Endodermal cell (in vitro differentiated cells): ENCODE results near the gene KLHDC9. TPM values are rescaled to one million over a fixed set of nuclear protein-coding genes. Genes with fewer than 3 reads are reported as not detected.
A peak's percentile ranks its signal among the peaks of the same experiment; 100 is the strongest.

Source experiments
- DNase-seq: peaks from one replicate; pipeline ENCODE4 v3.0.0-alpha.2; 2017
- H3K27ac ChIP-seq: 2 replicates; pipeline ENCODE4 v1.5.1; 2013; ENCODE audit warnings: mild to moderate bottlenecking, low read depth, low read length, moderate library complexity
- H3K27me3 ChIP-seq: 2 replicates; pipeline ENCODE4 v1.6.1; 2013; ENCODE audit warnings: mild to moderate bottlenecking, low read length, moderate library complexity; ENCODE audit not compliant: insufficient read depth, control insufficient read depth, poor library complexity, severe bottlenecking
- H3K36me3 ChIP-seq: 2 replicates; pipeline ENCODE4 v1.7.0; 2013; ENCODE audit warnings: mild to moderate bottlenecking, low read length, moderate library complexity; ENCODE audit not compliant: control insufficient read depth, insufficient read depth
- H3K4me1 ChIP-seq: one replicate; pipeline ENCODE4 v1.7.0; 2013; ENCODE audit warnings: low read length; ENCODE audit not compliant: control insufficient read depth, insufficient read depth
- H3K4me3 ChIP-seq: 2 replicates; pipeline ENCODE4 v1.5.1; 2013; ENCODE audit warnings: mild to moderate bottlenecking, low read length, moderate library complexity
- H3K9ac ChIP-seq: 2 replicates; pipeline ENCODE4 v1.6.1; 2013; ENCODE audit warnings: mild to moderate bottlenecking, low read length, moderate library complexity; ENCODE audit not compliant: poor library complexity, severe bottlenecking; ENCODE audit errors: extremely low read depth
- H3K9me3 ChIP-seq: 2 replicates; pipeline ENCODE4 v1.6.1; 2013; ENCODE audit warnings: mild to moderate bottlenecking, low read length, moderate library complexity; ENCODE audit not compliant: control insufficient read depth
- H3K27ac Mint-ChIP-seq: 2 replicates; pipeline ENCODE4 v1.8.0; 2020; ENCODE audit warnings: mixed read lengths
- H3K27me3 Mint-ChIP-seq: 2 replicates; pipeline ENCODE4 v1.8.0; 2021; ENCODE audit warnings: mild to moderate bottlenecking, mixed read lengths; ENCODE audit not compliant: insufficient read depth
- H3K36me3 Mint-ChIP-seq: 2 replicates; pipeline ENCODE4 v1.8.0; 2020; ENCODE audit warnings: low read depth, mixed read lengths
- H3K4me1 Mint-ChIP-seq: 2 replicates; pipeline ENCODE4 v1.8.0; 2020; ENCODE audit warnings: mixed read lengths
- H3K4me3 Mint-ChIP-seq: 2 replicates; pipeline ENCODE4 v1.8.0; 2020; ENCODE audit warnings: mild to moderate bottlenecking, moderate library complexity, mixed read lengths
- H3K9me3 Mint-ChIP-seq: 2 replicates; pipeline ENCODE4 v1.8.0; 2020; ENCODE audit warnings: mild to moderate bottlenecking, mixed read lengths
- WGBS, 2 experiments: methylation state at CpG; one replicate each; pipeline versions ENCODE4 v1.1.5 to v1.1.7; 2013; ENCODE audit warnings: missing lambda C conversion rate in 2 of 2, mixed read lengths in 1 of 2; ENCODE audit not compliant: insufficient coverage in 1 of 2, insufficient read length in 1 of 2; 5-methylcytosine and 5-hydroxymethylcytosine counted together
- total RNA-seq, 2 donors: library from RNA; stranded (reverse); fragmentation: NEBNext Ultra II Directional in 1 of 2; extraction: Animal tissue kit (Norgen Biotek cat#: 25700) in 1 of 2; gene quantifications; 2 replicates in 1 of 2; 3 replicates in 1 of 2; pipeline ENCODE4 v1.2.1, GENCODE V29; 2021
- TF ChIP-seq, protein P1 (sequence below): fragments of 200-600 bp; sonication (generic); conservative IDR thresholded peaks from 2 replicates; pipeline ENCODE4 v1.5.0; 2021; ENCODE audit warnings: antibody characterized with exemption, mild to moderate bottlenecking

The KLHDC9 gene
- total RNA-seq, 2 donors from 2014 or later: 14.6 to 25.4 TPM

GRCh38 chr1:161082996-161083747 lies 15.0 kb upstream of the KLHDC9 start:
- H3K27me3 Mint-ChIP-seq: peaks cover 6% of the 10 kb centered on the region
- H3K36me3 Mint-ChIP-seq: no peaks in the 10 kb centered on the region
- Histone ChIP-seq H3K27ac (no peak overlapping the region), H3K4me1 (peaks cover 6% of the 10 kb centered on the region), H3K27me3 (no peaks in the 10 kb centered on the region), H3K4me3 (no peak overlapping the region), H3K36me3 (no peaks in the 10 kb centered on the region), H3K9ac (no peak overlapping the region), H3K9me3 (no peaks in the 10 kb centered on the region)
- no peak overlapping the region for H3K4me3 Mint-ChIP-seq
- DNase-seq: peak; percentile 75
- no peaks in the 10 kb centered on the region for H3K9me3 Mint-ChIP-seq
- H3K4me1 Mint-ChIP-seq: peaks cover 30% of the 10 kb centered on the region
- peak overlapping the region; percentile 58 for H3K27ac Mint-ChIP-seq
- TF ChIP-seq, protein P1, sequence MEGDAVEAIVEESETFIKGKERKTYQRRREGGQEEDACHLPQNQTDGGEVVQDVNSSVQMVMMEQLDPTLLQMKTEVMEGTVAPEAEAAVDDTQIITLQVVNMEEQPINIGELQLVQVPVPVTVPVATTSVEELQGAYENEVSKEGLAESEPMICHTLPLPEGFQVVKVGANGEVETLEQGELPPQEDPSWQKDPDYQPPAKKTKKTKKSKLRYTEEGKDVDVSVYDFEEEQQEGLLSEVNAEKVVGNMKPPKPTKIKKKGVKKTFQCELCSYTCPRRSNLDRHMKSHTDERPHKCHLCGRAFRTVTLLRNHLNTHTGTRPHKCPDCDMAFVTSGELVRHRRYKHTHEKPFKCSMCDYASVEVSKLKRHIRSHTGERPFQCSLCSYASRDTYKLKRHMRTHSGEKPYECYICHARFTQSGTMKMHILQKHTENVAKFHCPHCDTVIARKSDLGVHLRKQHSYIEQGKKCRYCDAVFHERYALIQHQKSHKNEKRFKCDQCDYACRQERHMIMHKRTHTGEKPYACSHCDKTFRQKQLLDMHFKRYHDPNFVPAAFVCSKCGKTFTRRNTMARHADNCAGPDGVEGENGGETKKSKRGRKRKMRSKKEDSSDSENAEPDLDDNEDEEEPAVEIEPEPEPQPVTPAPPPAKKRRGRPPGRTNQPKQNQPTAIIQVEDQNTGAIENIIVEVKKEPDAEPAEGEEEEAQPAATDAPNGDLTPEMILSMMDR: peak; percentile 16
- WGBS, 2 experiments: 75 to 87% methylated on average over 6 to 8 of the region's 8 CpGs

- TF ChIP-seq, protein P1: no peak
- H3K9me3 ChIP-seq: no peaks in the 10 kb centered on the region
- Mint-ChIP-seq H3K4me1 (peaks cover 30% of the 10 kb centered on the region), H3K36me3 (no peaks in the 10 kb centered on the region), H3K27ac (peak overlapping the region; percentile 58), H3K9me3 (no peaks in the 10 kb centered on the region), H3K4me3 (no peak overlapping the region), H3K27me3 (peaks cover 4% of the 10 kb centered on the region)
- no peak for DNase-seq
- H3K4me3 ChIP-seq: no peak overlapping the region
- H3K36me3 ChIP-seq: no peaks in the 10 kb centered on the region
- H3K27me3 ChIP-seq: no peaks in the 10 kb centered on the region
- H3K9ac ChIP-seq: no peak overlapping the region
- no peak overlapping the region for H3K27ac ChIP-seq
- 91 to 92% methylated on average over 4 to 10 of the region's 10 CpGs for WGBS, 2 experiments
- peaks cover 6% of the 10 kb centered on the region for H3K4me1 ChIP-seq
Measured at GRCh38 chr1:161083748-161084596, 14.2 kb upstream of the KLHDC9 start.

- Mint-ChIP-seq H3K27me3 (peaks cover 2% of the 10 kb centered on the region), H3K4me3 (no peak overlapping the region), H3K9me3 (no peaks in the 10 kb centered on the region), H3K27ac (peak overlapping the region; percentile 80), H3K4me1 (peaks cover 30% of the 10 kb centered on the region), H3K36me3 (no peaks in the 10 kb centered on the region)
- Histone ChIP-seq H3K9ac (no peak overlapping the region), H3K9me3 (no peaks in the 10 kb centered on the region), H3K36me3 (no peaks in the 10 kb centered on the region), H3K27ac (no peak overlapping the region), H3K27me3 (no peaks in the 10 kb centered on the region), H3K4me1 (peaks cover 6% of the 10 kb centered on the region), H3K4me3 (no peak overlapping the region)
- TF ChIP-seq, protein P1: no peak
- WGBS, 2 experiments: no CpG with 5 or more reads among the region's 1 CpG
- no peak for DNase-seq
Measured at GRCh38 chr1:161084597-161084988, 13.6 kb upstream of the KLHDC9 start.
